Omental fat pad (tissue), 4 donors: ENCODE results near the gene CTDSPL. TPM values are rescaled to one million over a fixed set of nuclear protein-coding genes. Genes with fewer than 3 reads are reported as not detected.
"Not testable (repeated sequence)": the region's sequence is repeated elsewhere in the genome, so short reads cannot be mapped to it uniquely, and the experiment has no call there.

Source experiments
- ATAC-seq: fragments of 150-250 bp; one replicate; pipeline ENCODE4 v1.9.1; 2016; ENCODE audit warnings: mild to moderate bottlenecking, moderate library complexity; ENCODE audit not compliant: low FRiP score
- DNase-seq: peaks from one replicate; pipeline ENCODE4 v3.0.0-alpha.2; 2019; ENCODE audit warnings: low spot score
- CTCF ChIP-seq, 3 donors: fragments of 450-650 bp; IDR thresholded peaks; one replicate each; pipeline ENCODE4 v1.5.1; 2016 to 2017; ENCODE audit warnings: antibody characterized with exemption in 3 of 3, mild to moderate bottlenecking in 3 of 3, moderate library complexity in 2 of 3
- total RNA-seq, 4 donors: library from RNA; depleted of rRNA; stranded (reverse); fragments of >200 nt; gene quantifications; one replicate each; pipeline ENCODE4 v1.1.0, GENCODE V29; 2016

Gene CTDSPL
- total RNA-seq, 4 donors from 2014 or later, result 23.9 to 41.8 (median 33.2) TPM

- TF ChIP-seq CTCF (IDR thresholded peaks at IDR 0.05), result no peak
- ATAC-seq (no peak), DNase-seq (no peak)
Measured at GRCh38 chr3:37985637-37986320, 124.1 kb downstream of the CTDSPL start.

- DNase-seq (no peak), ATAC-seq (no peak)
- TF ChIP-seq CTCF (IDR thresholded peaks at IDR 0.05), result no peak
Measured at GRCh38 chr3:37986479-37987314, 125.0 kb downstream of the CTDSPL start.

GRCh38 chr3:37987315-37987697, 125.6 kb downstream of the CTDSPL start:
- ATAC-seq (no peak), DNase-seq (no peak)
- no peak for TF ChIP-seq CTCF (IDR thresholded peaks at IDR 0.05)

DNA sequence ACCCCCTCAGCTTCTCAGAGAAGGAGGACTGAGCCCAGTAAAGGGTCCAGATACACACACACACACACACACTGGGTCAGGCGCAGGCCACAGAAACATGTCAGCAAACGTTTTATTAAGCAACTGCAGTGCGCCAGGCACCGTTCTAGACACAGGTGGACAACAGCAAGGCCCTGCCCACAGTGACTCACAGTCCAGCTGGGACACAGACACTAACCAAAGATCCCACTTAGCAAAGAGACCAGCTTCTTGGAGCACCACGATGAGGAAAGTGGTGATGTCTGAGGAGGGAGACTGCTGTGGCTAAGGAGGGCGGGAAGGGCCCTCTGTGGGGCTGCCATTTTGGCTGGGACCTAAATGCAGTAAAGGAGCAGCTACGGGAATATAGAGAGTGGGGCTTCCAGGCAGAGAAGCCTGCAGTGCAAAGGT, 126.1 kb downstream of the CTDSPL start:
- DNase-seq, result no peak
- ATAC-seq, result no peak
- TF ChIP-seq CTCF (IDR thresholded peaks at IDR 0.05), result no peak

DNA sequence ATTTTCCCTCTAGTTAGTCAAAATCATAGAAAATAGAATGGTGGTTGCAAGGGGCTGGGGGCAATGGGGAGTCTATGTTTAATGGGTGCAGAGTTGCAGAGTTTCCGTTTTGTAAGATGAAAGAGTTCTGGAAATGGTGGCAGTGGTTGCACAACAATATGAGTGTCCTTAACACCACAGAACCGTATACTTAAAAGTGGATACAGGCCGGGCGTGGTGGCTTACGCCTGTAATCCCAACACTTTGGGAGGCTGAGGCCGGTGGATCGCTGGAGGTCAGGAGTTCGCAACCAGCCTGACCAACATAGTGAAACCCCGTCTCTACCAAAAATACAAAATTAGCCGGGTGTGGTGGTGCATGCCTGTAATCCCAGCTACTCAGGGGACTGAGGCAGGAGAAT, 126.7 kb downstream of the CTDSPL start:
- not testable (repeated sequence) for DNase-seq, ATAC-seq

DNA sequence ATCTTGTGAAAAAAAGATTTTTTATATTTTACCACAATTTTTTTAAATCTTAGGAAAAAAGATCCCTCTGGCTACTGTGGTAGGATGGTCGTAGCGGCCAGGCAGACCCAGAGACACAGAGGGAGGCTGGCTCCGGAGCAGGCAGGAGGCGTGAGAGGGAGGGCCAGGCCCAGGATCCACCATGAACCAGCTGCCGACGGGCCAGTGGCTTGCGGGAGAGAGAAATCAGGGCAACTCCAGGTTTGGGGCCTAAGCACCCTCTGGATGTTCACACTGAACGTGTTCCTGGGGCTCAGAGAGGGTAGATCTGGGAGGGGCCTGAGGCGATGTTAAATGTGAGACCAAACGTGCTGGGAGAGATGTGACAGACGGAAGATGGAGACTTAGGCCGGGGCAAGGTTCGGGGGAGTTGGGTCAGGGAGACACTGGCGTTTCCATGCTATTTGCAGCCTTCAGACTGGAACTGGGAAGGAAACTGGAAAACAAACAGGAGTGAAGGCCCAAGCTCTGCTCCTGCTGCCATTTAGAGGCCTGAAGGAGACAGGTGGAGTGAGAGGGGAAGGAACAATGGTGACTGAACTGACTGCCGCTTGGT, 127.3 kb downstream of the CTDSPL start:
- no peak for TF ChIP-seq CTCF (IDR thresholded peaks at IDR 0.05)
- no peak for DNase-seq
- no peak for ATAC-seq

DNA sequence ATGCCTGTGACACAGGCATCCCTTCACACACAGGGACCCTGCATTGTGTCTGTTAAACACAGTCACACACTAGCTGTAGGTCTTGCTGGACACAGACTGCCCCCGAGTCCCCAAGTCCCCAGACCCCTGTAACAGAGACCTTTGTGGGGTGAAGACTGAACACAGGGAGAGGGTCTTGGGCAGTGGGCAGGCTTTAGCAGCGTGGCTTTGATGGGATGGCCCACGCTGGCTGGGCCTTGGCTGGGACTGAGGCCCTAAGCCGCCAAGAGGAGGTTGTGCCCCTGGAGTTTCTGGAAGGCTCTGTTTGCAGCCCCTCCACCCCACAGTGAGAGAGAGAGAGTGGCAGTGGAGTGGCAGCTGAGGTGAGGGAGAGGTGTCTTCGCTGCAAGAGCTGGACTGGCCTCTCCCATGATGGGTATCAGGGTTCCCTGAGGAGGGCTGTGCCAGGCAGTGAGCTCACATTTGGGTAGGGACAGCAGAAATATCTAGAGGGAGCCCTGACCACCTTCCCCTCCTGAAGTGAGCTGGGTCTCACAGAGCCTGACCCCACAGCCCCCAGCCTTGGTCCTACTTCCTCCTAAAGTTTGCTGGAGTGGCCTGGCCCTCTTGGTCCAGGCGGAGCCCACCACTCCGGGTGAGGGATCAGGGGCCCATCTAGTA, 128.3 kb downstream of the CTDSPL start:
- TF ChIP-seq CTCF (IDR thresholded peaks at IDR 0.05), result no peak
- ATAC-seq, result no peak
- no peak for DNase-seq
